Upper lobe of left lung (tissue), 6 donors: ENCODE data around the gene ATP6V0C. TPM values are rescaled to one million over a fixed set of nuclear protein-coding genes. Genes with fewer than 3 reads are reported as not detected.
A peak's percentile ranks its signal among the peaks of the same experiment; 100 is the strongest.
"Not testable (repeated sequence)": the region's sequence is repeated elsewhere in the genome, so short reads cannot be mapped to it uniquely, and the experiment has no call there.

Source experiments
- ATAC-seq, 2 donors: fragments of 200-7000 bp; cut with Tn5 transposase; one replicate each; pipeline ENCODE4 v1.9.1; 2022; ENCODE audit warnings: mild to moderate bottlenecking in 2 of 2, moderate library complexity in 2 of 2; ENCODE audit not compliant: low FRiP score in 2 of 2
- DNase-seq, 2 donors: peaks; one replicate each; pipeline ENCODE4 v3.0.0-alpha.2; 2019 to 2020
- H3K27ac ChIP-seq, 4 donors: fragments of 200-600 bp; sonication (generic); one replicate each; pipeline ENCODE4 v1.5.1; 2016 to 2019
- H3K27me3 ChIP-seq, 4 donors: fragments of 200-600 bp; sonication (generic); one replicate each; pipeline ENCODE4 v1.5.1; 2017 to 2019
- H3K36me3 ChIP-seq, 4 donors: fragments of 200-600 bp; sonication (generic); one replicate each; pipeline ENCODE4 v1.5.1; 2016 to 2019
- H3K4me1 ChIP-seq, 4 donors: fragments of 200-600 bp; sonication (generic); one replicate each; pipeline ENCODE4 v1.5.1; 2018 to 2019
- H3K4me3 ChIP-seq, 4 donors: fragments of 200-600 bp; sonication (generic); one replicate each; pipeline ENCODE4 v1.5.1; 2017 to 2019; ENCODE audit warnings: mild to moderate bottlenecking in 2 of 4, moderate library complexity in 1 of 4
- H3K9me3 ChIP-seq, 4 donors: fragments of 200-600 bp; sonication (generic); one replicate each; pipeline ENCODE4 v1.5.1; 2018 to 2019
- CTCF ChIP-seq, 6 experiments: fragments of 450-650 bp in 4 of 6; fragments of 200-600 bp in 2 of 6; sonication (generic) in 2 of 6; IDR thresholded peaks; one replicate each; pipeline ENCODE4 v1.5.1; 2016 to 2019; ENCODE audit warnings: antibody characterized with exemption in 6 of 6
- EP300 ChIP-seq, 4 donors: sonication (generic); formaldehyde crosslinking; IDR thresholded peaks; one replicate each; pipeline ENCODE4 v1.5.1; 2017; ENCODE audit warnings: antibody characterized with exemption in 4 of 4, control low read depth in 2 of 4
- POLR2A ChIP-seq, 4 donors: fragments of 450-650 bp; IDR thresholded peaks; one replicate each; pipeline ENCODE4 v1.5.1; 2016 to 2017; ENCODE audit warnings: antibody characterized with exemption in 4 of 4, mild to moderate bottlenecking in 2 of 4
- POLR2AphosphoS5 ChIP-seq, 2 donors: sonication (generic); formaldehyde crosslinking; IDR thresholded peaks; one replicate each; pipeline ENCODE4 v1.5.1; 2017; ENCODE audit warnings: antibody characterized with exemption in 2 of 2
- WGBS, 2 donors: methylation state at CpG; one replicate each; pipeline ENCODE4 v1.1.5; 2017 to 2018; 5-methylcytosine and 5-hydroxymethylcytosine counted together
- total RNA-seq, 6 donors: library from RNA; depleted of rRNA in 4 of 6; stranded (reverse); fragments of >200 nt in 4 of 6; gene quantifications; one replicate each; pipeline versions ENCODE4 v1.1.0 to v1.2.1, GENCODE V29; 2016 to 2021
- donor health status: DM: no; HTN: no; CAD: no; lungs with moderate emphysema.
- donor health status: DM: no; HTN: yes; CAD: no; lungs with severe emphysema.

ATP6V0C gene
- total RNA-seq, 6 donors from 2014 or later: 84.9 to 332 (median 164) TPM

- Histone ChIP-seq H3K27me3 (peaks cover 0 to 10% (median 4%) of the 10 kb centered on the region in 4 donors), H3K36me3 (no peaks in the 10 kb centered on the region), H3K4me1 (peaks cover 31 to 73% (median 47%) of the 10 kb centered on the region in 4 donors), H3K9me3 (no peaks in the 10 kb centered on the region), H3K4me3 (no peak overlapping the region), H3K27ac (peak overlapping the region in 1 of 4 donors; percentile 5)
- no peak for TF ChIP-seq POLR2A (IDR thresholded peaks at IDR 0.05)
- no peak for TF ChIP-seq CTCF (IDR thresholded peaks at IDR 0.05)
- no peak for TF ChIP-seq EP300 (IDR thresholded peaks at IDR 0.05)
- no peak for TF ChIP-seq POLR2AphosphoS5 (IDR thresholded peaks at IDR 0.05)
- 87 to 90% methylated on average over 3 of the region's 3 CpGs for WGBS, 2 donors
- ATAC-seq (no peak), DNase-seq (no peak)
Measured at GRCh38 chr16:2477327-2477726, 36.4 kb upstream of the ATP6V0C start.

DNA sequence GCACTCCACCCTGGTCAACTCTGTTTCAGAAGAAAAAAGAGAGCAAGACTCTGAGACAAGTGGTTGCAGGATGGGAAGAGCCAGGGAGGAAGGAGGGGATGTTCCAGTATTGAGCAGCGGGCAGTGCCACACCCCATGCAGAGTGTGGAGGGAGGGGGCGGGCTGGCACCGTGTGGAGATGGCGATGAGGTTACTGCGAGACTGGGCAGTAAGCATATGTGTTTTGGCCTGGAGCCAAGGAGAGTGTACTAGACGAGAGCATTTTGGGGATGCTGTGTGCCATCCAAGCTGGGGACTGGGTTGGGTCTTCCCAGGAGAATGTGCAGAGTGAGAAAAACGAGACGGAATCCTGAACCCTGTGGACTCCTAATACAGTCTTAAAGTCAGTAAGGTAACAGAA lies 35.5 kb upstream of the ATP6V0C start:
- no peaks in the 10 kb centered on the region for H3K9me3 ChIP-seq
- 62 to 72% methylated on average over 8 of the region's 8 CpGs for WGBS, 2 donors
- H3K27me3 ChIP-seq: peaks cover 0 to under 1% (median 0%) of the 10 kb centered on the region in 4 donors
- H3K4me1 ChIP-seq: peaks cover 39 to 75% (median 52%) of the 10 kb centered on the region in 4 donors
- no peak overlapping the region for H3K4me3 ChIP-seq
- DNase-seq: no peak
- H3K36me3 ChIP-seq: no peaks in the 10 kb centered on the region
- no peak for TF ChIP-seq POLR2A (IDR thresholded peaks at IDR 0.05)
- no peak for TF ChIP-seq POLR2AphosphoS5 (IDR thresholded peaks at IDR 0.05)
- TF ChIP-seq CTCF (IDR thresholded peaks at IDR 0.05): no peak
- no peak for TF ChIP-seq EP300 (IDR thresholded peaks at IDR 0.05)
- no peak for ATAC-seq
- H3K27ac ChIP-seq: no peak overlapping the region

DNA sequence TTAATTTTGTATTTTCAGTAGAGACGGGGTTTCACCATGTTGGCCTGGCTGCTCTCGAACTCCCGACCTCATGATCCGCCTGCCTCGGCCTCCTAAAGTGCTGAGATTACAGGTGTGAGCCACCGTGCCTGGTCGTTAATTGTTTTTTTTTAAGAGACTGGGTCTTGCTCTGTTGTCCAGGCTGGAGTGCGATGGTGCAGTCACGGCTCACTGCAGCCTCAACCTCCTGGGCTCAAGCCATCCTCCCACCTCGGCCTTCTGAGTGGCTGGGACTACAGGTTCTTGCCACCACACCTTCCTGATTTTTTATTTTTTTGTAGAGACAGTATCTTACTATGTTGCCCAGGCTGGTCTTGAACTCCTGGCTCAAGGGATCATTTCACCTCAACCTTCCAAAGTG lies 33.8 kb upstream of the ATP6V0C start:
- 96 to 99% methylated on average over 10 of the region's 10 CpGs for WGBS, 2 donors
- ATAC-seq, DNase-seq: not testable (repeated sequence)

GRCh38 chr16:2480948-2481347 lies 32.8 kb upstream of the ATP6V0C start:
- H3K4me1 ChIP-seq: peaks cover 40 to 71% (median 62%) of the 10 kb centered on the region in 4 donors
- H3K9me3 ChIP-seq: no peaks in the 10 kb centered on the region
- no peaks in the 10 kb centered on the region for H3K27me3 ChIP-seq
- ATAC-seq (peak in 1 of 2 donors; percentile 81), DNase-seq (peak in 1 of 2 donors; percentile 95)
- WGBS, 2 donors: 68 to 70% methylated on average over 12 of the region's 12 CpGs
- H3K27ac ChIP-seq: peak overlapping the region; percentile 58 to 78 (median 66)
- no peak overlapping the region for H3K4me3 ChIP-seq
- no peaks in the 10 kb centered on the region for H3K36me3 ChIP-seq
- TF ChIP-seq CTCF (IDR thresholded peaks at IDR 0.05) (no peak), EP300 (IDR thresholded peaks at IDR 0.05) (no peak), POLR2AphosphoS5 (IDR thresholded peaks at IDR 0.05) (peak in 1 of 2 donors; percentile 20), POLR2A (IDR thresholded peaks at IDR 0.05) (no peak)

More for the DNA sequence above, 33.8 kb upstream of the ATP6V0C start:
- H3K36me3 ChIP-seq, H3K4me3 ChIP-seq, H3K27me3 ChIP-seq, H3K9me3 ChIP-seq: not testable (repeated sequence)
- Histone ChIP-seq H3K4me1 (peaks cover 43 to 73% (median 59%) of the 10 kb centered on the region in 4 donors), H3K27ac (peak overlapping the region in 1 of 4 donors; percentile 58)

GRCh38 chr16:2481676-2482075 lies 32.1 kb upstream of the ATP6V0C start:
- DNase-seq (no peak), ATAC-seq (no peak)
- Histone ChIP-seq H3K27me3 (no peaks in the 10 kb centered on the region), H3K36me3 (no peaks in the 10 kb centered on the region), H3K4me1 (peaks cover 45 to 71% (median 63%) of the 10 kb centered on the region in 4 donors), H3K4me3 (no peak overlapping the region), H3K27ac (peak overlapping the region; percentile 58 to 67 (median 65)), H3K9me3 (no peaks in the 10 kb centered on the region)
- no peak for TF ChIP-seq POLR2AphosphoS5 (IDR thresholded peaks at IDR 0.05)
- no peak for TF ChIP-seq CTCF (IDR thresholded peaks at IDR 0.05)
- no peak for TF ChIP-seq POLR2A (IDR thresholded peaks at IDR 0.05)
- no peak for TF ChIP-seq EP300 (IDR thresholded peaks at IDR 0.05)
- WGBS, 2 donors: 80 to 82% methylated on average over 4 to 7 of the region's 7 CpGs
